ENCODE measurements around the gene CLPX.
"Not testable (repeated sequence)": the region's sequence is repeated elsewhere in the genome, so short reads cannot be mapped to it uniquely, and the experiment has no call there.

The CLPX gene

GRCh38 chr15:65165875-65166274 is 19.3 kb downstream of the CLPX start:
- no peak for DNase-seq

- DNase-seq, result peak in 1 of 2 donors; percentile 11
These were observed 21.0 kb downstream of the CLPX start for GRCh38 chr15:65164139-65164538.

GRCh38 chr15:65163041-65163440 is 22.1 kb downstream of the CLPX start:
- no peak for DNase-seq

- no peak for DNase-seq
These were observed 28.4 kb downstream of the CLPX start for GRCh38 chr15:65156692-65157091.

GRCh38 chr15:65154720-65155119 is 30.4 kb downstream of the CLPX start:
- no peak for DNase-seq

GRCh38 chr15:65147902-65148301 is 37.2 kb downstream of the CLPX start:
- DNase-seq, result no peak

- DNase-seq, result no peak
These were observed 38.7 kb downstream of the CLPX start for GRCh38 chr15:65146438-65146837.

GRCh38 chr15:65138631-65139030 is 46.5 kb downstream of the CLPX start:
- DNase-seq, result not testable (repeated sequence)

GRCh38 chr15:65137893-65138292 is 47.2 kb downstream of the CLPX start:
- not testable (repeated sequence) for DNase-seq

- DNase-seq, result not testable (repeated sequence)
These were observed 48.1 kb downstream of the CLPX start for GRCh38 chr15:65137089-65137488.

GRCh38 chr15:65134538-65134937 is 50.6 kb downstream of the CLPX start:
- DNase-seq, result no peak

GRCh38 chr15:65133548-65134200 is 51.5 kb downstream of the CLPX start, which contains the start of gene PDCD7:
TSS of gene PDCD7 (minus strand) at chr15:65133808. CDS start at chr15:65133781, 27 bp downstream.
- peak; percentile 69 to 89 for DNase-seq

- no peak for DNase-seq
These were observed 52.1 kb downstream of the CLPX start for GRCh38 chr15:65132878-65133547.

GRCh38 chr15:65130941-65131340 is 54.2 kb downstream of the CLPX start:
- no peak for DNase-seq

GRCh38 chr15:65115542-65115941 is 69.6 kb downstream of the CLPX start:
- DNase-seq, result no peak

- DNase-seq, result no peak
These were observed 70.1 kb downstream of the CLPX start, which contains the start of gene UBAP1L for GRCh38 chr15:65115086-65115485. TSS of gene UBAP1L (minus strand) at chr15:65115200. CDS start at chr15:65106215, 8,985 bp downstream.

- DNase-seq, result no peak
These were observed 74.4 kb downstream of the CLPX start for GRCh38 chr15:65110676-65111292.

- DNase-seq, result no peak
These were observed 79.0 kb downstream of the CLPX start for GRCh38 chr15:65106011-65106590.

GRCh38 chr15:65105038-65105437 is 80.1 kb downstream of the CLPX start:
- DNase-seq, result no peak

GRCh38 chr15:65102912-65103311 is 82.2 kb downstream of the CLPX start:
- DNase-seq, result no peak

- DNase-seq, result no peak
These were observed 83.0 kb downstream of the CLPX start for GRCh38 chr15:65101891-65102708.

GRCh38 chr15:65101411-65101890 is 83.7 kb downstream of the CLPX start:
- DNase-seq, result peak; percentile 18 to 46

All from hippocampal formation (tissue), 2 donors.